Measurements from ENCODE around the gene FHIT. TPM values are rescaled to one million over a fixed set of nuclear protein-coding genes. Genes with fewer than 3 reads are reported as not detected.

FHIT gene
- total and polyA plus RNA-seq, 2 of the 4 experiments (the other 2 are of a cell fraction) = 0.07 TPM; not detected in 1

DNA sequence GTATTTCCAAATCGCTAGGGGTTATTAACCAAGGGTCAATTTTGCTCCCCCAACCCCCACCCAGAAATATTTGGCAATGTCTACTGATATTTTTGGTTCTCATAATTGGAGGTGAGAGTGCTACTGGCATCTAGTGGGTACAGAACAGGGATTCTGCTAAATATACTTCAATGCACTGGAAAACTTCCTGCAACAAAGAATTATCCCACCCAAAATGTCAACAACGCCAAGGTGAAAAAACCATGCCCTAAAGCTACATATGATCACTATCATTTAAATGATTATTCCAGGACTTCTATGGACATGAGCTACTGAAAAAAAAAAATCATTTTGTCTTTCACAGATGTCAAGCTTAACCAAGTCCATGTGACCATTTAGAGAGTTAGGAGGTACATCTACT, 867.9 kb downstream of the FHIT start:
- H3K4me3 ChIP-seq (ENCODE audit: insufficient read depth, low read depth, low read length) = no peak overlapping the region
- no peak overlapping the region for H2BK120ac ChIP-seq (ENCODE audit: low read depth, low read length)
- no peak overlapping the region for H2AK5ac ChIP-seq (ENCODE audit: low read depth, low read length)
- no peak overlapping the region for H2AK9ac ChIP-seq (replicated peaks; ENCODE audit: low read depth, low read length, poor library complexity)
- no peak overlapping the region for H3K18ac ChIP-seq (ENCODE audit: low read depth, low read length)
- no peak overlapping the region for H3K4ac ChIP-seq (ENCODE audit: low read depth, low read length)
- H3K4me1 ChIP-seq (ENCODE audit: control insufficient read depth, insufficient read depth, low read length) = no peaks in the 10 kb centered on the region
- no peak overlapping the region for H3K9ac ChIP-seq (ENCODE audit: low read depth, low read length)
- H3K79me1 ChIP-seq (ENCODE audit: low read depth in 1 of 2, low read length in 2 of 2) = no peaks in the 10 kb centered on the region
- no peak overlapping the region for H2BK5ac ChIP-seq (ENCODE audit: low read depth, low read length, poor library complexity, severe bottlenecking)
- intact Hi-C loops (cut with micrococcal nuclease) = no loop called here
- no peak for DNase-seq
- H3K9me3 ChIP-seq (ENCODE audit: control insufficient read depth, insufficient read depth, low read length) = no peaks in the 10 kb centered on the region
- no peak overlapping the region for H3K14ac ChIP-seq (replicated peaks; ENCODE audit: low read depth, low read length)
- no peaks in the 10 kb centered on the region for H4K20me1 ChIP-seq (ENCODE audit: insufficient read depth, low read length)
- no peak overlapping the region for H2AFZ ChIP-seq (replicated peaks; ENCODE audit: low read length, poor library complexity)
- no peak overlapping the region for H3K27ac ChIP-seq (ENCODE audit: insufficient read depth, low read length)
- H2BK20ac ChIP-seq (ENCODE audit: low read depth, low read length) = no peak overlapping the region
- H3K56ac ChIP-seq (ENCODE audit: extremely low read depth, insufficient read depth, low read length) = no peak overlapping the region
- no peaks in the 10 kb centered on the region for H3K36me3 ChIP-seq (ENCODE audit: control insufficient read depth, insufficient read depth, low read length)
- dilution Hi-C loops (cut with HindIII; ENCODE audit: low sequenced_read_pairs, unreplicated experiment) = no loop called here
- ChIA-PET POLR2A (ENCODE audit: unreplicated experiment) (no interaction called here), CTCF (interaction anchor here (0.8 kb wide), 1 partner anchor 12 kb away, joined by 3 read pairs; no protein-coding TSS in a partner anchor)
- no peaks in the 10 kb centered on the region for H3K9me1 ChIP-seq (ENCODE audit: insufficient read depth, low read length)
- no peak overlapping the region for H3K4me2 ChIP-seq (ENCODE audit: low read depth, low read length)
- no peak overlapping the region for H4K91ac ChIP-seq (ENCODE audit: insufficient read depth, low read depth, low read length)
- no TSS peak for BruUV-seq (replicated peaks)
- no peaks in the 10 kb centered on the region for H3K27me3 ChIP-seq (ENCODE audit: control insufficient read depth, insufficient read depth, low read length)
- ATAC-seq (ENCODE audit: low read depth) = no peak
- no peak for TF ChIP-seq POLR2A (IDR thresholded peaks at IDR 0.05; ENCODE audit: low read depth, low read length)
- no peak for TF ChIP-seq FOS (IDR thresholded peaks at IDR 0.05; ENCODE audit: low read depth, low read length)
- no peak for TF ChIP-seq BHLHE40 (IDR thresholded peaks at IDR 0.05; ENCODE audit: low read depth, low read length)
- no peak for TF ChIP-seq MAFK (IDR thresholded peaks at IDR 0.05; ENCODE audit: low read depth, low read length)
- no peak for TF ChIP-seq CEBPB (IDR thresholded peaks at IDR 0.05; ENCODE audit: low read depth, low read length)
- TF ChIP-seq, protein P1, sequence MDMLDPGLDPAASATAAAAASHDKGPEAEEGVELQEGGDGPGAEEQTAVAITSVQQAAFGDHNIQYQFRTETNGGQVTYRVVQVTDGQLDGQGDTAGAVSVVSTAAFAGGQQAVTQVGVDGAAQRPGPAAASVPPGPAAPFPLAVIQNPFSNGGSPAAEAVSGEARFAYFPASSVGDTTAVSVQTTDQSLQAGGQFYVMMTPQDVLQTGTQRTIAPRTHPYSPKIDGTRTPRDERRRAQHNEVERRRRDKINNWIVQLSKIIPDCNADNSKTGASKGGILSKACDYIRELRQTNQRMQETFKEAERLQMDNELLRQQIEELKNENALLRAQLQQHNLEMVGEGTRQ (IDR thresholded peaks at IDR 0.05; ENCODE audit: low read depth, low read length) = no peak
- no peak for TF ChIP-seq MAZ (IDR thresholded peaks at IDR 0.05; ENCODE audit: borderline replicate concordance, low read depth, low read length)
- TF ChIP-seq RAD21 (IDR thresholded peaks at IDR 0.05; ENCODE audit: low read length) = no peak
- no peak for TF ChIP-seq RFX5 (IDR thresholded peaks at IDR 0.05; ENCODE audit: low read depth, low read length)
- TF ChIP-seq CHD1 (IDR thresholded peaks at IDR 0.05; ENCODE audit: low read depth, low read length) = no peak
- no peak for TF ChIP-seq RCOR1 (IDR thresholded peaks at IDR 0.05; ENCODE audit: insufficient replicate concordance, low read length)
- no peak overlapping the region for H3K23ac ChIP-seq (ENCODE audit: low read depth, low read length)
- no peak overlapping the region for H4K5ac ChIP-seq (ENCODE audit: low read depth, low read length)
- in situ Hi-C loops (cut with MboI; ENCODE audit: low sequenced_read_pairs) = no loop called here
- H2BK15ac ChIP-seq (ENCODE audit: low read depth, low read length) = no peak overlapping the region
- H4K8ac ChIP-seq (ENCODE audit: low read depth in 2 of 2, low read length in 2 of 2) = no peak overlapping the region
- no CpG with 5 or more reads among the region's 2 CpGs for WGBS, 2 experiments (ENCODE audit: extremely low coverage in 2 of 2, insufficient read length in 1 of 2)
